Skeletal muscle tissue (tissue), 5 donors: Measurements from ENCODE around the gene FABP7. TPM values are rescaled to one million over a fixed set of nuclear protein-coding genes. Genes with fewer than 3 reads are reported as not detected.

Experiments used
- H3K27ac ChIP-seq: one replicate; pipeline ENCODE4 v1.7.0; 2013; ENCODE audit warnings: mild to moderate bottlenecking, low read depth, low read length, inconsistent platforms
- H3K27me3 ChIP-seq, 3 donors: one replicate each; pipeline ENCODE4 v1.7.0; 2013; ENCODE audit warnings: low read length in 3 of 3; ENCODE audit not compliant: control insufficient read depth in 3 of 3, insufficient read depth in 3 of 3
- H3K36me3 ChIP-seq, 3 donors: one replicate each; pipeline ENCODE4 v1.7.0; 2013; ENCODE audit warnings: low read length in 3 of 3; ENCODE audit not compliant: control insufficient read depth in 3 of 3, insufficient read depth in 3 of 3
- H3K4me1 ChIP-seq, 3 donors: one replicate each; pipeline ENCODE4 v1.7.0; 2013; ENCODE audit warnings: low read length in 3 of 3, mild to moderate bottlenecking in 3 of 3; ENCODE audit not compliant: control insufficient read depth in 3 of 3, insufficient read depth in 3 of 3
- H3K4me3 ChIP-seq, 3 donors: one replicate each; pipeline ENCODE4 v1.7.0; 2013; ENCODE audit warnings: low read length in 3 of 3
- H3K9ac ChIP-seq, 3 donors: one replicate each; pipeline ENCODE4 v1.7.0; 2013; ENCODE audit warnings: low read length in 3 of 3, mild to moderate bottlenecking in 3 of 3, moderate library complexity in 2 of 3, low read depth in 1 of 3
- H3K9me3 ChIP-seq, 3 donors: one replicate each; pipeline ENCODE4 v1.7.0; 2013; ENCODE audit warnings: low read length in 3 of 3; ENCODE audit not compliant: control insufficient read depth in 3 of 3
- small RNA-seq: library from RNA; depleted of rRNA; stranded (forward); fragments of <200 nt; gene quantifications from one replicate; pipeline ENCODE3, GENCODE V24; 2014
- total RNA-seq: library from RNA; depleted of rRNA; stranded (reverse); fragments of >200 nt; gene quantifications from one replicate; pipeline ENCODE4 v1.2.3, GENCODE V29; 2014
- donor health status: Osteomylitis.

FABP7 gene
- total RNA-seq, 1 donor from 2014 or later = not detected

GRCh38 chr6:122818866-122819265, 39.4 kb downstream of the FABP7 start:
- Histone ChIP-seq H3K4me3 (no peak overlapping the region), H3K36me3 (no peaks in the 10 kb centered on the region), H3K9me3 (no peaks in the 10 kb centered on the region), H3K27ac (no peak overlapping the region), H3K27me3 (no peaks in the 10 kb centered on the region), H3K4me1 (no peaks in the 10 kb centered on the region), H3K9ac (no peak overlapping the region)

GRCh38 chr6:122821095-122821494, 41.6 kb downstream of the FABP7 start:
- Histone ChIP-seq H3K36me3 (no peaks in the 10 kb centered on the region), H3K9ac (no peak overlapping the region)

GRCh38 chr6:122825163-122825562, 45.6 kb downstream of the FABP7 start:
- Histone ChIP-seq H3K9ac (no peak overlapping the region), H3K27me3 (no peaks in the 10 kb centered on the region)

More at GRCh38 chr6:122821095-122821494, 41.6 kb downstream of the FABP7 start:
- Histone ChIP-seq H3K27me3 (no peaks in the 10 kb centered on the region), H3K9me3 (no peaks in the 10 kb centered on the region), H3K4me3 (no peak overlapping the region), H3K27ac (no peak overlapping the region), H3K4me1 (no peaks in the 10 kb centered on the region)

GRCh38 chr6:122829456-122829855, 49.9 kb downstream of the FABP7 start:
- Histone ChIP-seq H3K27me3 (no peaks in the 10 kb centered on the region), H3K9ac (no peak overlapping the region), H3K36me3 (no peaks in the 10 kb centered on the region), H3K4me3 (no peak overlapping the region), H3K27ac (no peak overlapping the region), H3K4me1 (no peaks in the 10 kb centered on the region), H3K9me3 (no peaks in the 10 kb centered on the region)

More at GRCh38 chr6:122825163-122825562, 45.6 kb downstream of the FABP7 start:
- H3K9me3 ChIP-seq = no peaks in the 10 kb centered on the region
- H3K36me3 ChIP-seq = no peaks in the 10 kb centered on the region
- no peaks in the 10 kb centered on the region for H3K4me1 ChIP-seq
- H3K27ac ChIP-seq = no peak overlapping the region
- H3K4me3 ChIP-seq = no peak overlapping the region

- no peaks in the 10 kb centered on the region for H3K36me3 ChIP-seq
- no peak overlapping the region for H3K27ac ChIP-seq
- no peaks in the 10 kb centered on the region for H3K9me3 ChIP-seq
- no peaks in the 10 kb centered on the region for H3K27me3 ChIP-seq
- H3K4me1 ChIP-seq = no peaks in the 10 kb centered on the region
- H3K4me3 ChIP-seq = no peak overlapping the region
- no peak overlapping the region for H3K9ac ChIP-seq
These were observed 52.0 kb downstream of the FABP7 start for GRCh38 chr6:122831511-122831910.

GRCh38 chr6:122832459-122832858, 52.9 kb downstream of the FABP7 start:
- Histone ChIP-seq H3K9ac (no peak overlapping the region), H3K36me3 (no peaks in the 10 kb centered on the region), H3K4me3 (no peak overlapping the region), H3K4me1 (no peaks in the 10 kb centered on the region), H3K27me3 (no peaks in the 10 kb centered on the region), H3K9me3 (no peaks in the 10 kb centered on the region), H3K27ac (no peak overlapping the region)

- Histone ChIP-seq H3K9me3 (no peaks in the 10 kb centered on the region), H3K36me3 (no peaks in the 10 kb centered on the region), H3K4me3 (no peak overlapping the region), H3K27me3 (no peaks in the 10 kb centered on the region), H3K4me1 (no peaks in the 10 kb centered on the region), H3K27ac (no peak overlapping the region), H3K9ac (no peak overlapping the region)
These were observed 53.5 kb downstream of the FABP7 start for GRCh38 chr6:122833021-122833491.

Small RNA genes lying within 50 kb of the gene (small RNA-seq; reads per million reads assigned to genes)
- gene RN7SL564P = not detected

Other genes starting within 250 kb of the FABP7 start
- not detected for gene PKIB, start 169.3 kb upstream of the FABP7 start, total RNA-seq
- 11.0 TPM for gene SMPDL3A, start 9.5 kb downstream of the FABP7 start, total RNA-seq
- under 0.01 TPM for gene CLVS2, start 216.5 kb downstream of the FABP7 start, total RNA-seq